NCI-H526 treated with DMSO at 0.1 percent for 48 hours (cell line): ENCODE results near the gene CDCA3.

Experiments used
- DNase-seq: peaks from one replicate; lab custom pipeline; 2025; lab: John Stamatoyannopoulos, UW

The CDCA3 gene

DNA sequence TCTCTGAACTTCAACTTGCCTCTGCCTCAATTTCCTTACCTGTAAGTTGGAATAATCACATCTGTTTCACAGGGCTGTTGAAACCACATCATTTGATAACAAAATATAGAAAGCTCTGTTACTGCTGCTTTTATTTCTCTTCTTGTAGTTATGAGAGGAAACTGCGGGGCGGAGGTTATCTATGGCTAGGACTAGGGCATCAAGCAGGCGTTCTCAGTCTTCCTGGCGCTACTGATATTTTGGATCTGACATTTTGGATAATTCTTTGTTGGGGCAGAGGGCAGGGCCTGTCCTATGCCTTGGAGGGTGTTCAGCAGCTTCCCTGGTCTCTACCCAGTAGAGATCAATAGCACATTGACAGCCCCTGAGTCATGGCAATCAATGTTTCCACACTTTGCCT is 19.0 kb downstream of the CDCA3 start:
- no peak for DNase-seq

DNA sequence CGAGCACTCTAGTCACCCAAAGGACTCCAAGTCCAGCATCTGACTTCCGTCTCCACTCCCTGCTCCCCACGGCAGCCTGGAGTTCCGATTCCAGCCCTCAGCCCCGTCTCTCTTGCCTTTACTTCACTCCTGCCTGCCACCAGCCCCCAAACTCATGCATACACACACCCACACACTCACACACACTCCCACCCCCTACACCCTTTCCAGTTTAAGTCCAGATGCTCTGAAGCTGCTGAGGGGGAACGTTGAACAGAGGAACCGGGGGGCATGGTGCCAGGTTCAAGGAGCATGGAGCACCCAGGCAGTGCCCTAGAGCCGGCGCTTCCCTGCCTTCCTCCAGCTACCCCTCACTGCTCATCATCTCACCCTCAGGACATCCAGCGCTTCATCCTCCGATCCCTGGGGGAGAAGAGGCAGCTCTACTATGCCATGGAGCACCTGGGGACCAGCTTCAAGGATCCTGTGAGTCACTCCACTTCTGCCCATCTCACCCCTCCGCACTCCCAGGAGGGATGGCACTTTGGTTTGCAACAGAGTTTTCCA is 19.6 kb downstream of the CDCA3 start:
- no peak for DNase-seq

DNA sequence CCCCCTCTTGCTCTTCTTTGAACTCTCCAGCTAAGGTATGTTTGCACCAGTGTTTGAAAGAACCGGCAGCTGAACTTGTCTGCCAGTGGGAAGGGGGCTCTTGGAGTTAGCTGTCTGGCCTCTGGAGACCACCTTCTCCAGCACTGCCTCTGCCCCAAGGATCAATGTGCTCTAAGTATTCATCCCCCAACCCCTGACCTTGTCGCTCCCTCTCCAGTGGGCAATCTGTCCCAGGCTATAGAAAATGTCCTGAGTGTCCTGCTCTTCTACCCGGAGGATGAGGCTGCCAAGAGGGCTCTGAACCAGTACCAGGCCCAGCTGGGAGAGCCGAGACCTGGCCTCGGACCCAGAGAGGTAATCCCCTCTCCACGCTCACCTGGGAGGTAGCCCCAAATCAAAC is 20.1 kb downstream of the CDCA3 start:
- DNase-seq: no peak

DNA sequence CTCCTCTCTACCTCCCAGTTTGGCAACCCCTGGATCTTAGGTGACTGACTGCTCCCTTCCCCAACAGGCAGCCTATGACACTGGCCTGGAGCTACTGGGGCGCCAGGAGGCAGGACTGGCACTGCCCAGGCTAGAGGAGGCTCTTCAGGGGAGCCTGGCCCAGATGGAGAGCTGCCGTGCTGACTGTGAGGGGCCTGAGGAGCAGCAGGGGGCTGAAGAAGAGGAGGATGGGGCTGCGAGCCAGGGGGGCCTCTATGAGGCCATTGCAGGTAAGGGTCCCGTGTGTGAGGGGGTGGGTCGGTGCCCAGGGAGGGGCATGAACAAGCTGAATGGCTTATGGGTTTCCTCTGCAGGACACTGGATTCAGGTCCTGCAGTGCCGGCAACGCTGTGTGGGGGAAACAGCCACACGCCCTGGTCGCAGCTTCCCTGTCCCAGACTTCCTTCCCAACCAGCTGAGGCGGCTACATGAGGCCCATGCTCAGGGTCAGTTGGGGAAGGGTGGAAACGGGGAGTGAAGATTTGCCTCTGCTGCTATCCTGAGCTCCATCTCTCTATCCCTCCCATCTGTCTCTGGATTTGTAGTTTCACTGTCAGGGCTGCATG is 20.7 kb downstream of the CDCA3 start:
- DNase-seq: no peak

DNA sequence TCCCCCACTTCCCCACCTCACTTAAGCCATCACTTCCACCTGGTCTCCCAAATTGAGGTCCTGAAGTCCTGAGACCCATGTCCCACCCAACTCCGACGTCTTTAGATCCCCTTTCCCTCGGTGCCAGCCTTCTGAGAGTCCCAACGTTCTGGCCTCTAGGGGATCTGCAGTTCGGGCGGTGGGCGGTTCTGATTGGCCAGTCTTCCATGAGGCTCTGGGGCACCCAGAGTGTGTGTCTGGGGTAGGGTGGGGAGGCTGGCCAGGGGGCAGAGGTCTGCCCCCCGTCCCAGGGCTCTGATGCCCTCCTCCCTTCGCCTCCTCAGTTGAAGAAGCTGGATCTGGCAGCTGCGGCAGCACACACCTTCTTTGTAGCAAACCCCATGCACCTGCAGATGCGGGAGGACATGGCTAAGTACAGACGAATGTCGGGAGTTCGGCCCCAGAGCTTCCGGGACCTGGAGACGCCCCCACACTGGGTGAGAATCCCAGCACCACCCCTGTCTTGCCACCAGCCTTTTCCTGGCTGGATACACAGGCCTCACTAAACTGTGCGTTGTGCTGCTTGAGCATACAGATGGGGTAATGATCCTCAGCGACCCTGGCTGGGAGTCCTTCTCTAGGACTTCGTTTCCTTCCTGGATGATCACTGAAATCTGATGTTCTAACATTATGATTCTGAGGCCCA is 21.4 kb downstream of the CDCA3 start:
- DNase-seq: peak; percentile 45

DNA sequence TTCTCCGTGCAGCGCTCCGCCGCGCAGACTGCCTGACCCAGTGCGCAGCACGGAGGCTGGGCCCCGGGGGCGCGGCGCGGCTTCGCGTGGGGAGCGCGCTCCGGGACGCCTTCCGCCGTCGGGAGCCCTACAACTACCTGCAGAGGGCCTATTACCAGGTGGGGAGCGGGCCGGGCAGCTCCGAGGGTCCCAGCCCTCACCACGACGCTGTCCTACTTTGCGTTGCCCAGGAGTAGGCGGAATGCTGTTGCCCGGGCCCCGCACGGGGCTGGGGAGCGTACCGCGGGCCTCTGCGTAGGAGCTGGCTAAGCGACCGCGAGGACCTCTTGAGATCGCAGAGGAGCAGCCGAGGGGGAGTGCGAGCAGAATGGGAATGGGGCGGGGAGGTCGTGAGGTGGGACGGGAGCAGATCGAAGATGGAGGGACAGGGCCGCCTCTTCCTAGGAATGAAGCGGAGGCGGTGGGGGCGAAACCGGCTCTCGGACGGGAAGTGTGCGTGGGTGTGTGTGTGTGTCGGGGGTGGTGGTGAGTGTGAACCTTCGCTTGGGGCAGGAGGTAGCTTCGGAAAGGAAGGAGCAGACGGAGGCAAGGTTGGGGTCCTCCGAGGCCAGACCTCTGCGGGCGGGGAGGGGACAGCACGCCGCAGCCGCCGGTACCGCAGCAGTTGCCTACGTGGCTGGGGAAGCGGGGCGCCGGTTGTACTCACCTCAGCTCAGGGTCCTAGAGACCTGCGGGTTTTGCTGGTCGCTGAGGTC is 22.1 kb downstream of the CDCA3 start:
- DNase-seq: peak; percentile 45

DNA sequence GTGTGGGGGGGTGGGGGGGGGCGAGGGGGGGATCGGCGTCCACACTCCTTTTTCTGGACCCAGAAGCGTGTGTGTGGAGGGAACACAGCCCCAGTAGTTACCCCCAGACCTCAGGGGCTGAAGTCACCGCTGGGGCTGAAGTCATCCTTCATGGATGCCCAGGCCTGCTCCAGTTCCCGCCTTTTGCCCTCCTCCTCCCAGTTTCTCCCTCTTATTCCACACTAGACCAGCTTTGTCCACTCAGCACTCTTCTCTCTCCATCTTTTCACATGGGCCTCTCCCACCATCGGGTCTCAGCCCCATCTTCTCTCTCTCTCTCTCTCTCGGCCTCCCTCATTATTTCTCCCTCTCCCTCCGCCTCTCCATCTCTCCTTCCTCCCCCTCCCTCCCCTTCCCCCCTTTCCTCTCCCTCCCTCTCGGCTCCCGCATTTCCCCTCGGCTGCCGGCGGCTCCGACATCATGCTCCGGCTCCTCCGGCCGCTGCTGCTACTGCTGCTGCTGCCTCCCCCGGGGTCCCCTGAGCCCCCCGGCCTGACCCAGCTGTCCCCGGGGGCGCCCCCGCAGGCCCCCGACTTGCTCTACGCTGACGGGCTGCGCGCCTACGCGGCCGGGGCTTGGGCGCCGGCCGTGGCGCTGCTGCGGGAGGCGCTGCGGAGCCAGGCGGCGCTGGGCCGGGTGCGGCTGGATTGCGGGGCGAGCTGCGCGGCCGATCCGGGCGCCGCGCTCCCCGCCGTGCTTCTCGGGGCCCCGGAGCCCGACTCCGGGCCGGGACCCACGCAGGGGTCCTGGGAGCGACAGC is 22.9 kb downstream of the CDCA3 start, which contains the start of gene P3H3:
P3H3 (plus strand) TSS at position 426 of the 799 bp plus-strand sequence; CDS start at position 460, 34 bp downstream.
- DNase-seq: peak; percentile 33

DNA sequence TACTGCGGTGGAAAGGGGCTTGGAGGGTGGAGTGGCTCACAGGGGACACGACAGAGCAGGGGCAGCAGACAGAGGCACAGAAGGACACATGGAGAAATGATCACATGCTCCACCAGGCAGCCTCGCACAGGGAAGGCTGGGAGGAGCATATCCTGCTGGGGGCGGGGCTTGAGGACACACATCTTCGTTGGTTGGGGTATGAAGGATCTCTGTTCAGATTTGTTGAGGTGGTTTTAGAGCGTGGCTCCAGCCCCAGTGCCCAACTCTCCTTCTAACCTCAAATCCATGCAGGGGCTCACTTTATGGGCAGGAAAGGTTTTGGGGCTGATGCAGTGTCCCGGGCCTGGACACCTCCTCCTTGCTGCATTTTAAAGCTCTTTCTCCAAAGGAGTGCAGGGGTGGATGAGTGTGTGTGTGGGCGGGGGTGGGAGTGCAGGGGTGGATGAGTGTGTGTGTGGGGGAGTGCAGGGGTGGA is 23.6 kb downstream of the CDCA3 start:
- DNase-seq: peak; percentile 73

DNA sequence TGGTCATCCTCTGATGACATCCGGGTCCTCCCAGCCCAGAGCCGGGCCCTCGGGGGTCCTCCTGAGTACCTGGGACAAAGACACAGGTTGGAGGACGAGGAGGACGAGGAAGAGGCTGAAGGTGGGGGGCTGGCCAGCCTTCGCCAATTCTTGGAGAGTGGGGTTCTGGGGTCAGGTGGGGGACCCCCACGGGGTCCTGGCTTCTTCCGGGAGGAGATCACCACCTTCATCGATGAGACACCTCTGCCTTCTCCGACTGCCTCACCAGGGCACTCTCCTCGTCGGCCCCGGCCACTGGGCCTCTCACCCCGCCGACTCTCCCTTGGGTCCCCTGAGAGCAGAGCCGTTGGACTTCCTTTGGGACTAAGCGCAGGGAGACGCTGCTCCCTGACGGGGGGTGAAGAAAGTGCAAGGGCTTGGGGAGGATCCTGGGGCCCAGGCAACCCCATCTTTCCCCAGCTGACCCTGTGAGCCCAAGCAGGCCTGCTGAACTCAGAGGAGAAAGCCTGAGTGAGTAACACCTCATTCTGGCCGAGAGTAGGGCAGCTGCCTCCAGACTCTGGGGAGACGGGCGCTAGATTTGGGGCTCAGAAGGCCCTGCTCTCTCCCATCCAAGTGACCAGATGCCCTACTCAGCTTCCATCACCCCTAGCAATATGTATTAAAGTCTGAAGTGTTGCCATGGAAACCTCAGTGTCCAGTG is 24.2 kb downstream of the CDCA3 start:
- no peak for DNase-seq

DNA sequence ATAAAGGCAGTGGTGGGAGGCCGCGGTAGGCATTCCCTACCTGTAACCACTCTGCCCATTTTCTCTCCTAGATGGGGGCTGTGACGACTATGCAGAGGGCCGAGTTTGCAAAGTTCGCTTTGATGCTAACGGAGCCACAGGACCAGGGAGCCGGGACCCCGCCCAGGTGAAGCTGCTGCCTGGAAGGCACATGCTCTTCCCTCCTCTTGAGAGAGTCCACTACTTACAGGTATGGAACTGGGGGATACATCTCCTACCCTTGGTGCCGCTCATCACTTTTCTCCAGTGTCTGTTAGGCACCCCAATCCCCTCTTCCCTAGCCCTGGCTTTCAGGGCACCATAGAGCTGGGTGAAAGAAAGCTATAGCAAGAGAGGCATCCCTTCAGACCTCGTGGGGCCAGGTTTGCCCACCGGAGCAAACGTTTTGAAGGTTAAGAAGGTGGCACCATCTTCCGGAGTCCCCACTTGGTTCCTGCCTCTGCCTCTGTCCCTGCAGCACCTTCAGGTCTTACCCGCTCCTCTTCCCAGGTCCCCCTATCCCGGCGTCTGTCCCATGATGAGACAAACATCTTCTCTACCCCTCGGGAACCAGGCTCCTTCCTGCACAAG is 24.9 kb downstream of the CDCA3 start:
- DNase-seq: no peak

DNA sequence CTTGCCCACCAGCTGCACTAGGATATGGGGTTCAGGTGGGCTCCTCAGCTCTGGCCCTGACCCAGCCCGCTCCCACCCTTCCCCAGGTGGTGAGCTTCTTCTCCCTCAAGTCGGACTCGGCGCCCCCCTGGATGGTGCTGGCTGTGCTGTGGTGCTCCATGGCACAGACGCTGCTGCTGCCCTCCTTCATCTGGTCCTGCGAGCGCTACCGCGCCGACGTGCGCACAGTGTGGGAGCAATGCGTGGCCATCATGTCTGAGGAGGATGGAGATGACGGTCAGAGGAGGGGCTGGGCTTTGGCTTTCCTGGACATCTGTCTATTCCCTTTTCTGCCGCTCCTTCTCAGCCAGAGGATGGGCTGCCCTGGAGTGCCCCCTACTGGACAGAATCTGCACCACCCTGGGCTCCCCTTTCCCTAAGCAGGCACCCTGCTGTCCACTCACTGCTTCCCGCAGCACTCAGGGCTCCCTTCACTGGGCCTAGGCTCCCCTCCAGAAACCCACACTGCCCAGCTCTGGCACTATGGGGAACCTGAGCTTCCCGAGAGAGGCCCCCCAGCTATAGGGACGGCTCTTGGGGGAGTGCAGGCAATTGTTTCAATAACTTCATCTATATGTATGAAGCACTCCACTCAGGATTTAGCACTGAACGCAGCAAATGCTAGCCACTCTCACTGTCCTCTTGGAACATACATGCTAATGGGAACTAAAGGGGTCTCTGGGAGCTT is 25.5 kb downstream of the CDCA3 start:
- peak; percentile 53 for DNase-seq

DNA sequence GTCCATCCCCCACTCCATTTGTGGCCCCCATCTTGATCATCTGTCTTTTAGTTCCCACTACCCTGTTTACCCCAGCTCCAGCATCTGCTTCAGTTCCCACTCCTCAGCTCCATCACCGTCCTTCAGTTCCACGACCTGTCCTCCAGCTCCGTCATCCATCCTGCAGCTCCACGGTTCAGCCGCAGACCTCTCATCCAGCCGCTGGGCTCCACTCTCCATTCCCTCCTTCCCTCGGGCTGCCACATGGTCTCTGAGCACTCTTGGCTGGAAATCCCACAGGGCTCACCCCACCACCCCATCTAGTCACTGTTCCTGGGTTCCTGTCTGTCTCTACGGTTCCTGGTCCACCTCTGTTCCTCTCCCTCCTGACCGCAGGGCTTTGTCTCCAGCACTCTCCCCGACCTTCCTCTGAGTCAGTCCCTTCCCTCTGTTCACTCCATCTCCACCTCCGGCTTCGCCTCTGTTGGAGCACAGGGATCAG is 26.1 kb downstream of the CDCA3 start:
- DNase-seq: no peak

DNA sequence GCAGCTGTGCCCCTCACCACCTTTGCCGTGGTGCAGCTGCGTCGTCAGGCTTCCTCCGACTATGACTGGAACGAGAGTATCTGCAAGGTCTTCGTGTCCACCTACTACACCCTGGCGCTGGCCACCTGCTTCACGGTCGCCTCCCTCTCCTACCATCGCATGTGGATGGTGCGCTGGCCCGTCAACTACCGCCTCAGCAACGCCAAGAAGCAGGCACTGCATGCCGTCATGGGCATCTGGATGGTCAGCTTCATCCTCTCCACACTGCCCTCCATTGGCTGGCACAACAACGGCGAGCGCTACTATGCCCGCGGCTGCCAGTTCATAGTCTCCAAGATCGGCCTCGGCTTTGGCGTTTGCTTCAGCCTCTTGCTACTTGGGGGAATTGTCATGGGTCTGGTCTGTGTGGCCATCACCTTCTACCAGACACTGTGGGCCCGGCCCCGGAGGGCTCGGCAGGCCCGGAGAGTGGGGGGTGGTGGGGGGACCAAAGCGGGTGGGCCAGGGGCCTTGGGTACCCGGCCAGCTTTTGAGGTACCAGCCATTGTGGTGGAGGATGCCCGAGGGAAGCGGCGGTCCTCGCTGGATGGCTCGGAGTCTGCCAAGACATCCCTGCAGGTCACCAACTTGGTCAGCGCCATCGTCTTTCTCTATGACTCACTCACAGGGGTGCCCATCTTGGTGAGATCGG is 26.9 kb downstream of the CDCA3 start:
- no peak for DNase-seq

DNA sequence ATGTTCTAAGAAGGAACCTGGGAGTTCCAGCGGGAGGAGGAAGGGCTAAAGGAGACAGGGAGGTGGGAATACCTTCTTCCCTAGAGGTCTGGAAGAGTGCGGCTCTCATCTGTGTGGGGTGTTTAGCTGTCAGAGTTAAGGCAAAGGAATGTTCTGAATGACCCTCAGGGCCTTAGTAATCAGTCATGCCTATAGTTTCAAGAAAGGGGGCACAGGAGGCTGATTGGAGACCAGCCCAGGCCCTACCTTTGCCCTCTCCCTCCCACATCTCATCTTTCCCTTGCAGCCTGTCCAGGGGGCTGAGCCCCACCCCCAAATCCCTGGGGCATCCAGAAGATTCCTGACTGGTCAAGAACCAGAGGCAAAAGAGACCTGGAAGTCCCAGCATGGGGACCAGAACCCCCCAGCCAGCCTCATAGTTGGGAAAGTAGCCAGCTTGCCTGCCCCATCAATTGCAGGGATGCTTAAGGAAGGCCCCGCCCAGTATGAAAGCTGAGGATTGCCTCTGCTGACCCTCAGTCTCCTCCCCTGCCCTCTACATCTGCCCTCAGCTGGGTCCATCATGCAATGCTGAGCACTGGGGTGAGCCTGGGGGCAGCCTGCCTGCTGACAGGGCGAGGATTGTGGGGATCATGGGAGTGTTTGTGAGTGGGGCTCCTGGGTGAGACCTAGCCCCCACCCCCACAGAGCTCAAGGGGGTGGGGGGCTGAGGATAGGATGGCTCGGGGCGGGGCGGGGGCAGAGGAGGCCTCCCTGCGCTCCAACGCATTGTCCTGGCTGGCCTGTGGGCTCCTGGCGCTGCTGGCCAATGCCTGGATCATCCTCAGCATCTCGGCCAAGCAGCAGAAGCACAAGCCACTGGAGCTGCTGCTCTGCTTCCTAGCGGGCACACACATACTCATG is 27.7 kb downstream of the CDCA3 start:
- no peak for DNase-seq

DNA sequence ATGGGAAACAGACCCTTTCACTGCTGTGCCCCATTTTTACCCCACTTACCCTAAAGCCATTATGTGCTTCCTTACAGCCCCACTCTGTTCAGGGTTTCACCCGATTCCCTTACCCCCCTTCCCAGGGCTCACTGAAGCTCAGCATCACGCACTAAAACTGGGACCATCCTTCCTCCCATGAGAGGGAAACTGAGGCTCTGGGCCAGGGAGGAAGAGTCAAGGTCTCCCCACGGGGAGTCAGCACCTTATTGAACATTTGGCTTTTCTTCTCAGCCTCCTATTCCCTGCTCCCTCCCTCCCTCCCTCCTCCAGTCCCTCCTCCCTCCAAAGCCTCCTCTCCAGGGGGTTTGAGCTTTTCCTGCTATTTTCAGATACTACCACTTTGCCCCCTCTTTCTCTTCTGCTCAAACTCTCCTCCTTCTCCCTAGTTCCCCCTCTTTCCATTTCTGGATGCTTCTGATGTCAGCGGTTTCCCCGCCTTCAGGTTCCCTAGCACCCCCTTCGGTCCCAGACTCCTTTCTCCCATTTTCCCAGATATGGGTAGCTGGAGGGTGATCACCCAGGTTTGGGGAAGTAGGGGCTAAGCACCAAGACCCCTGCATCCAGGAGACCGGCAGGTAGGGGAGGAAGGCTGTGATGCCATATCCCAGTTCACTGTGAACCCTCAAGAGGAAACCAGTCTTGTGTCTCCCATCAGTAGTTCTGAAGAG is 28.5 kb downstream of the CDCA3 start:
- no peak for DNase-seq

DNA sequence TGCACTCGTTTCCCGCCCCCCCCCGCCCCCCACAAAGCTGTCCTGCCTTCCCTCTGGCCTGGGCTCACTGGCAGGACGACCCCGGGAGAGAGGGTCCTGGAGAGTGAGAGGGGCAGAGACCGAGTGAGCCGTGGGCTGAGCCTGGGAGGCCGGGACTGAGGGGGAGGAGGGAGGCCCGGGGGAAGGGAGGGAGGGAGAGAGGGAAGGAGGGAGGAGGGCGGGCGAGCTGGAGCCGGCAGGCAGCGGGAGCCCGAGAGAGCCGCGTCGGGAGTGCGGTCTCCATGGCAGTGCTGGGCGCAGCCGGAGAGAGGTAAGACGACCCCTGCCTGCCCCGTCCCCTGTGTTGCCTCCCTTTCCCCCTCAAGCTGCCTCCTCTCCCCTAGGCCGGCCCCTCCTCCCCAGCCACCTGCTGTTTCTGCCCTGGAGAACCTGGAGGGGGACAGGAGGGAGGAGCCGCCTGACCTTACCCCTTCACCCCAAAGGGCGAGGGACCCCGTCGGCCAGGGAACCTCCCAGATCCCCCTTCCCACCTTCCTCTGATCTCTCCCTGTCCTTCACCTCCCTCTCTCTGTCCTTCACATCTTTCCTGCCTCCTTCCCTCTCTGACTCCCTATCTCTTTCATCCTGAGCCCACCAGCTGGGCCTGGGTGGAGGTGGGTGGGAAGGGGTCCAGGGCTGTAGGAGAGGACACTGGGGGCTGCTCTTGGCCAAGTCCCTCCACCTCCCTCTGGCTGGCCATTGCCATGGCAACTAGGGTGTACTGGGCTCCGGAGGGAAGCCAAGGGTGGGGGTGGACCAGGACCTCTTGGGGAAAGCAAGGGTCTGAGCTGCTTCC is 29.3 kb downstream of the CDCA3 start, which contains the start of gene GPR162:
GPR162 (plus strand) TSS at position 231 of the 835 bp plus-strand sequence. CDS start 2,078 bp downstream, outside the sequence.
- peak; percentile 36 for DNase-seq

DNA sequence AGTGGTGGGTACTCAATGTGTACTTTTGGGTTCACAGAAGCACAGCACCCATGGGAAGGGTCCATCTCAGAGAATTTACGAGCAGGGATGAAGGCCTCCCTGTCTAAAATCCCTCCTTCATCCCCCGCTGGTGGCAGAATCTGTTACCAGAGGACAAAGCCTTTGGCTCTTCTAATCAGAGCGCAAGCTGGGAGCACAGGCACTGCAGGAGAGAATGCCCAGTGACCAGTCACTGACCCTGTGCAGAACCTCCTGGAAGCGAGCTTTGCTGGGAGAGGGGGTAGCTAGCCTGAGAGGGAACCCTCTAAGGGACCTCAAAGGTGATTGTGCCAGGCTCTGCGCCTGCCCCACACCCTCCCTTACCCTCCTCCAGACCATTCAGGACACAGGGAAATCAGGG is 30.9 kb downstream of the CDCA3 start:
- DNase-seq: no peak
